Esophagus squamous epithelium (tissue), 5 donors: ENCODE measurements around the gene NT5C1A. TPM values are rescaled to one million over a fixed set of nuclear protein-coding genes. Genes with fewer than 3 reads are reported as not detected.

Experiments used
- DNase-seq: peaks from one replicate; lab custom pipeline; 2025; lab: John Stamatoyannopoulos, UW
- H3K27ac ChIP-seq, 4 donors: fragments of 200-600 bp; sonication (generic); one replicate each; pipeline ENCODE4 v1.5.1; 2016 to 2019; ENCODE audit warnings: mild to moderate bottlenecking in 1 of 4
- H3K27me3 ChIP-seq, 4 donors: fragments of 200-600 bp; sonication (generic); 1 replicate in 3 of 4; 2 replicates in 1 of 4; pipeline versions ENCODE4 v1.5.1 to v1.6.0; 2017 to 2021; ENCODE audit warnings: antibody characterized with exemption in 1 of 4
- H3K36me3 ChIP-seq, 3 donors: fragments of 200-600 bp; sonication (generic); one replicate each; pipeline ENCODE4 v1.5.1; 2016 to 2019
- H3K4me1 ChIP-seq, 3 donors: fragments of 200-600 bp; sonication (generic); one replicate each; pipeline ENCODE4 v1.5.1; 2017 to 2019
- H3K4me3 ChIP-seq, 4 donors: fragments of 200-600 bp; sonication (generic); 1 replicate in 3 of 4; 2 replicates in 1 of 4; pipeline ENCODE4 v1.5.1; 2016 to 2019; ENCODE audit warnings: mild to moderate bottlenecking in 2 of 4, moderate library complexity in 1 of 4
- H3K9me3 ChIP-seq, 3 donors: fragments of 200-600 bp; sonication (generic); one replicate each; pipeline ENCODE4 v1.5.1; 2016 to 2019
- CTCF ChIP-seq, 6 experiments: fragments of 450-650 bp in 4 of 6; fragments of 200-600 bp in 2 of 6; sonication (generic) in 2 of 6; IDR thresholded peaks; one replicate each; pipeline ENCODE4 v1.5.1; 2016 to 2019; ENCODE audit warnings: antibody characterized with exemption in 6 of 6, mild to moderate bottlenecking in 4 of 6, moderate library complexity in 4 of 6
- POLR2A ChIP-seq, 4 donors: fragments of 450-650 bp; IDR thresholded peaks; one replicate each; pipeline ENCODE4 v1.6.1; 2017; ENCODE audit warnings: antibody characterized with exemption in 4 of 4, mild to moderate bottlenecking in 4 of 4, moderate library complexity in 3 of 4
- WGBS, 2 donors: methylation state at CpG; one replicate each; pipeline ENCODE4 v1.1.5; 2018; 5-methylcytosine and 5-hydroxymethylcytosine counted together
- intact Hi-C: fragments of 100-400 bp; cut with DNase I; formaldehyde crosslinking; loops from one replicate; pipeline ENCODE4 v1.15.0; 2022
- total RNA-seq, 4 donors: library from RNA; depleted of rRNA; stranded (reverse); fragments of >200 nt; gene quantifications; one replicate each; pipeline ENCODE4 v1.1.0, GENCODE V29; 2016
- donor health status: DM: yes; HTN: yes; CAD: no.

Gene NT5C1A
- total RNA-seq, 4 donors from 2014 or later: not detected

DNA sequence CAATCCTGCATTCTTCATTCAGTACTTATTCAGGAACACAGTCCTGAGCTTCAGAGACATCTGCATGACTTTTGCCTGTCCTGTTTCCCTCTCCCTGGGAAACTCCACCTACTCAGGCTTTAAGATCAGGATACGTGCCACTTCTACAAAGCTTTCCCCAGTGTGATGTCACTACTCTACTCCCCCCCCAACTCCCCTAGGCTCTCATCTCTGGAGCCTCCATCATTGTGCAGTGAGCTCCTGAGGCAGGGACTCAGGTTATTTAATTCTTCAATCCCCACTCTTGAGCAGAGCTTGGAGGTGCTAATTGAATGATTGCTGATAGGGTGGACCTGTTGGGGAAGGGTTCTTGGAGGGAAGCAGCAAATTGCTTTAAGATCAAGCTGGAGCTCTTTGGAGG lies 1.2 kb downstream of the NT5C1A start:
- peaks cover 8 to 24% (median 14%) of the 10 kb centered on the region in 3 donors for H3K4me1 ChIP-seq

DNA sequence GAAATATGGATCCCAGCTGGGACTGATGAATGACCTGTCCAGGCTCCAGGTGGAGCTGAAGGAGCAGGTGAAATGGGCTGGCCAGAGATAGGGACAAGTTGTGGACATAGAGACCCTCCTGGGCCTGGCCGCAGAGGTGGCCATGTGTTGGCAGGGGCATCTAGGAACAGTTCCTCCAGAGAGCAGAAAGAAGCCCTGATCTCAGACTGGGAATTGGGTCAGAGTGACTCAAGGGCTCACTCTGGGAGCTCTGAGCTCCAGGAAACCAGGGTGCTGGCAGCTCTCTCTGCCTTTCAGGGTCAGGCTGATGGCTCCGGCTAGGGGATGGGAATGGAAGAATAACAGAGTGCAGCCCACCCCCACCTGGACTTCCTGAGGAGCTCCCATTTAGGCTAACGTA lies 3.0 kb downstream of the NT5C1A start:
- intact Hi-C loops: no loop called here
- WGBS, 2 donors: 90 to 92% methylated on average over 2 to 3 of the region's 3 CpGs
- Histone ChIP-seq H3K27ac (no peak overlapping the region), H3K4me1 (peaks cover 8 to 24% (median 14%) of the 10 kb centered on the region in 3 donors), H3K4me3 (no peak overlapping the region), H3K9me3 (no peaks in the 10 kb centered on the region), H3K27me3 (peaks cover 5 to 73% (median 9%) of the 10 kb centered on the region in 4 donors), H3K36me3 (no peaks in the 10 kb centered on the region)
- no peak for DNase-seq
- TF ChIP-seq CTCF (IDR thresholded peaks at IDR 0.05) (no peak), POLR2A (IDR thresholded peaks at IDR 0.05) (no peak)

More for the DNA sequence above, 1.2 kb downstream of the NT5C1A start:
- Histone ChIP-seq H3K36me3 (no peaks in the 10 kb centered on the region), H3K9me3 (no peaks in the 10 kb centered on the region), H3K27ac (no peak overlapping the region), H3K4me3 (no peak overlapping the region), H3K27me3 (peaks cover 5 to 66% (median 9%) of the 10 kb centered on the region in 4 donors)
- no peak for DNase-seq
- TF ChIP-seq POLR2A (IDR thresholded peaks at IDR 0.05): no peak
- no peak for TF ChIP-seq CTCF (IDR thresholded peaks at IDR 0.05)
- intact Hi-C loops: no loop called here
- WGBS, 2 donors: 63 to 64% methylated on average over 1 of the region's 1 CpG

GRCh38 chr1:39668111-39668510 lies 3.8 kb downstream of the NT5C1A start:
- no peaks in the 10 kb centered on the region for H3K9me3 ChIP-seq
- intact Hi-C loops: no loop called here
- no peak overlapping the region for H3K27ac ChIP-seq
- peaks cover 5 to 69% (median 9%) of the 10 kb centered on the region in 4 donors for H3K27me3 ChIP-seq
- H3K36me3 ChIP-seq: no peaks in the 10 kb centered on the region
- peaks cover 8 to 24% (median 14%) of the 10 kb centered on the region in 3 donors for H3K4me1 ChIP-seq
- no peak overlapping the region for H3K4me3 ChIP-seq
- TF ChIP-seq POLR2A (IDR thresholded peaks at IDR 0.05) (no peak), CTCF (IDR thresholded peaks at IDR 0.05) (no peak)
- no peak for DNase-seq
- 71% methylated on average over 1 of the region's 3 CpGs; no CpG with 5 or more reads in 1 of the 2 donors for WGBS, 2 donors

DNA sequence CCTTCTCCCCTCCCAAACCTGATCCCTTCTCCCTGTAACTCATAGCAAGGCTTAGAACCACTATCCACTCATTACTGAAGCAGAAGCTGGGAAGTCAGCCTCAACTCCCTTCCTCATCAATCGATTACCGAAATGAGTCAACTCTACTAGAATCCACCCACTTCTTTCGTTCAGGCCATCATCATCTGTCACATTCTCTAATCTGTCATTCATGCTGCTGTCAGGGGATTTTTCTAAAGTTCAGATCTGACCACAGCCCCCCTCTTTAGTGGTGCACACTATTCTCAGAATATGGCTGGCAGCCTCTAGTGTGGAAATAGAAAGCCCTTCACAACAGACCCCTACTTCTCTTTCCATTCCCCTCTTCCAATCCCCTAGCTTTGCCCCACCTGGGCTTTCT lies 5.1 kb downstream of the NT5C1A start:
- H3K36me3 ChIP-seq: no peaks in the 10 kb centered on the region
- DNase-seq: no peak
- peaks cover 8 to 13% (median 8%) of the 10 kb centered on the region in 3 donors for H3K4me1 ChIP-seq
- no peak overlapping the region for H3K27ac ChIP-seq
- no peak overlapping the region for H3K4me3 ChIP-seq
- peaks cover 5 to 55% (median 8%) of the 10 kb centered on the region in 4 donors for H3K27me3 ChIP-seq
- intact Hi-C loops: no loop called here
- 52 to 70% methylated on average over 3 of the region's 3 CpGs for WGBS, 2 donors
- H3K9me3 ChIP-seq: no peaks in the 10 kb centered on the region
- TF ChIP-seq POLR2A (IDR thresholded peaks at IDR 0.05) (no peak), CTCF (IDR thresholded peaks at IDR 0.05) (no peak)

DNA sequence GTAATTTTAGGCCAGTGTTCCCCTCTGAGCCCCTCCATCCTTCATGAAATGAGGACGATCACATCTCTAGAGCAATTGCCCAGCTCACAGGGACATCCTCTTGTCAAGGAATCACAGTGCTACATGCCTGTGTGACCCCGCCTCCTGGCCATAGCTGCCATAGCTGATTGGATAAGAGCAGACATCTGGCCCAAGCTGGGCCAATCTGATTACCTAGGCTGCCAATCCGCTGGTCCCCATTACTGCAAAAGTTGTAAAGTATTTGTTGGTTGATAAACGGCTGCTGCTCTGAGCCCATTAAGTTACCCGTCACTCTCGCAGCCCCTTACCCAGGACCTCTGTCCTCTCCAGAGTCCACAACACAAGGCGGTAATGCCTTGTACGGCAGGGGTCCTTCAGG lies 8.3 kb downstream of the NT5C1A start:
- WGBS, 2 donors: 82 to 88% methylated on average over 4 to 6 of the region's 8 CpGs
- H3K36me3 ChIP-seq: no peaks in the 10 kb centered on the region
- intact Hi-C loops: no loop called here
- no peak overlapping the region for H3K27ac ChIP-seq
- H3K4me1 ChIP-seq: no peaks in the 10 kb centered on the region
- H3K9me3 ChIP-seq: no peaks in the 10 kb centered on the region
- no peak overlapping the region for H3K4me3 ChIP-seq
- H3K27me3 ChIP-seq: peaks cover 0 to 23% (median 0%) of the 10 kb centered on the region in 4 donors
- DNase-seq: no peak
- TF ChIP-seq CTCF (IDR thresholded peaks at IDR 0.05) (no peak), POLR2A (IDR thresholded peaks at IDR 0.05) (no peak)
